Upper lobe of right lung (tissue), 1 donor: ENCODE results near the gene RINT1. TPM values are rescaled to one million over a fixed set of nuclear protein-coding genes. Genes with fewer than 3 reads are reported as not detected.
A peak's percentile ranks its signal among the peaks of the same experiment; 100 is the strongest.

ENCODE experiments used
- ATAC-seq: fragments of 200-7000 bp; cut with Tn5 transposase; one replicate; pipeline ENCODE4 v1.9.1; 2020; ENCODE audit warnings: mild to moderate bottlenecking, moderate library complexity
- DNase-seq: peaks from one replicate; pipeline ENCODE4 v3.0.0-alpha.2; 2020
- H3K27ac ChIP-seq: fragments of 200-600 bp; one replicate; pipeline ENCODE4 v1.8.0; 2022
- H3K27me3 ChIP-seq: fragments of 200-600 bp; one replicate; pipeline ENCODE4 v1.8.0; 2022; ENCODE audit warnings: mild to moderate bottlenecking
- H3K36me3 ChIP-seq: fragments of 200-600 bp; one replicate; pipeline ENCODE4 v1.8.0; 2022
- H3K4me1 ChIP-seq: fragments of 200-600 bp; one replicate; pipeline ENCODE4 v1.8.0; 2022
- H3K4me3 ChIP-seq: fragments of 200-600 bp; one replicate; pipeline ENCODE4 v1.8.0; 2022; ENCODE audit warnings: mild to moderate bottlenecking
- H3K9me3 ChIP-seq: fragments of 200-600 bp; one replicate; pipeline ENCODE4 v1.8.0; 2022
- CTCF ChIP-seq: fragments of 200-600 bp; IDR thresholded peaks from one replicate; pipeline ENCODE4 v1.8.0; 2022; ENCODE audit warnings: antibody characterized with exemption
- intact Hi-C: fragments of 100-400 bp; cut with DNase I; formaldehyde crosslinking; loops from one replicate; pipeline ENCODE4 v1.11.0; 2022
- total RNA-seq: library from RNA; stranded (reverse); fragmentation: NEBNext Ultra II Directional; extraction: Animal tissue kit (Norgen Biotek cat#: 25700); gene quantifications from one replicate; pipeline ENCODE4 v1.2.1, GENCODE V29; 2021
- donor health status: DM: no; HTN: yes; CAD: no; lungs with severe emphysema.

The RINT1 gene
- total RNA-seq, 1 donor from 2014 or later, result 14.8 TPM

GRCh38 chr7:105587909-105588635 lies 56.1 kb downstream of the RINT1 start:
- no peak for TF ChIP-seq CTCF
- intact Hi-C loops, result no loop called here
- Histone ChIP-seq H3K27ac (no peak overlapping the region), H3K36me3 (no peaks in the 10 kb centered on the region), H3K4me1 (no peaks in the 10 kb centered on the region), H3K9me3 (no peaks in the 10 kb centered on the region), H3K27me3 (no peaks in the 10 kb centered on the region), H3K4me3 (no peak overlapping the region)
- no peak for DNase-seq
- no peak for ATAC-seq

GRCh38 chr7:105589356-105590077 lies 57.5 kb downstream of the RINT1 start:
- intact Hi-C loops, result no loop called here

GRCh38 chr7:105590793-105591192 lies 58.8 kb downstream of the RINT1 start:
- Histone ChIP-seq H3K4me1 (no peaks in the 10 kb centered on the region), H3K27me3 (no peaks in the 10 kb centered on the region), H3K9me3 (no peaks in the 10 kb centered on the region), H3K36me3 (no peaks in the 10 kb centered on the region), H3K4me3 (no peak overlapping the region), H3K27ac (no peak overlapping the region)
- intact Hi-C loops, result no loop called here
- TF ChIP-seq CTCF, result no peak
- DNase-seq (no peak), ATAC-seq (no peak)

More at GRCh38 chr7:105589356-105590077, 57.5 kb downstream of the RINT1 start:
- Histone ChIP-seq H3K4me1 (no peaks in the 10 kb centered on the region), H3K36me3 (no peaks in the 10 kb centered on the region), H3K27me3 (no peaks in the 10 kb centered on the region), H3K9me3 (no peaks in the 10 kb centered on the region), H3K27ac (no peak overlapping the region), H3K4me3 (no peak overlapping the region)
- ATAC-seq (peak; percentile 91), DNase-seq (no peak)
- peak; percentile 53 for TF ChIP-seq CTCF

- Histone ChIP-seq H3K9me3 (no peaks in the 10 kb centered on the region), H3K4me3 (no peak overlapping the region), H3K4me1 (no peaks in the 10 kb centered on the region), H3K36me3 (no peaks in the 10 kb centered on the region), H3K27ac (no peak overlapping the region), H3K27me3 (no peaks in the 10 kb centered on the region)
- no peak for TF ChIP-seq CTCF
- intact Hi-C loops, result no loop called here
- DNase-seq (no peak), ATAC-seq (no peak)
Observed at GRCh38 chr7:105591522-105591921, 59.5 kb downstream of the RINT1 start.

GRCh38 chr7:105594034-105594433 lies 62.0 kb downstream of the RINT1 start:
- no peaks in the 10 kb centered on the region for H3K27me3 ChIP-seq
- DNase-seq (no peak), ATAC-seq (no peak)
- H3K27ac ChIP-seq, result no peak overlapping the region
- intact Hi-C loops, result no loop called here
- H3K9me3 ChIP-seq, result no peaks in the 10 kb centered on the region
- no peaks in the 10 kb centered on the region for H3K36me3 ChIP-seq
- H3K4me3 ChIP-seq, result no peak overlapping the region
- no peaks in the 10 kb centered on the region for H3K4me1 ChIP-seq
- TF ChIP-seq CTCF, result no peak
